ENCODE data around the gene CACNA2D4. TPM values are rescaled to one million over a fixed set of nuclear protein-coding genes. Genes with fewer than 3 reads are reported as not detected.

CACNA2D4 gene
- total and polyA plus RNA-seq, 2 of the 13 experiments (the other 11 are each of a cell fraction or from before 2014, with no cell fraction given): 14.2 to 136 TPM

- TF ChIP-seq ATF5 (CRISPR knock-in tag; IDR thresholded peaks at IDR 0.05; ENCODE audit: low read depth): no peak
- no peak for TF ChIP-seq MED8 (CRISPR knock-in tag; IDR thresholded peaks at IDR 0.05; ENCODE audit: insufficient replicate concordance)
- peak; percentile 84; the same call in 1 of the 2 replicates for TF ChIP-seq MIXL1 (CRISPR knock-in tag; IDR thresholded peaks at IDR 0.05)
- no peak for TF ChIP-seq XRCC5 (optimal IDR thresholded peaks at IDR 0.05; ENCODE audit: low read length)
- no peak for TF ChIP-seq ZNF253 (CRISPR knock-in tag; IDR thresholded peaks at IDR 0.05; ENCODE audit: borderline replicate concordance)
- TF ChIP-seq PHF5A (CRISPR knock-in tag; IDR thresholded peaks at IDR 0.05; ENCODE audit: low read depth, unreplicated experiment): peak; percentile 76
- TF ChIP-seq ISL2 (CRISPR knock-in tag; IDR thresholded peaks at IDR 0.05): peak; percentile 82
- TF ChIP-seq KDM1A (CRISPR knock-in tag; IDR thresholded peaks at IDR 0.05): peak; percentile 59; the same call in 1 of the 2 replicates
- no peak for TF ChIP-seq TOPORS (CRISPR knock-in tag; IDR thresholded peaks at IDR 0.05)
- no peak for TF ChIP-seq SKIL (CRISPR knock-in tag; IDR thresholded peaks at IDR 0.05; ENCODE audit: borderline replicate concordance)
- no peak for TF ChIP-seq TAF15 (IDR thresholded peaks at IDR 0.05; ENCODE audit: low read depth, low read length, poor library complexity, severe bottlenecking)
- peak; percentile 91 for TF ChIP-seq MLX (CRISPR knock-in tag; IDR thresholded peaks at IDR 0.05)
- no peak for TF ChIP-seq SP2 (CRISPR knock-in tag; IDR thresholded peaks at IDR 0.05)
- 0 out of 2 replicates have a peak, but pooled peaks have one; percentile 41 for TF ChIP-seq GFI1 (CRISPR knock-in tag; IDR thresholded peaks at IDR 0.05; ENCODE audit: borderline replicate concordance)
- peak; percentile 83 to 88 for TF ChIP-seq NR2F1 (CRISPR knock-in tag; IDR thresholded peaks at IDR 0.05)
- TF ChIP-seq DMAP1 (CRISPR knock-in tag; IDR thresholded peaks at IDR 0.05): 0 out of 2 replicates have a peak, but pooled peaks have one; percentile 49
- no peak for TF ChIP-seq SKI (IDR thresholded peaks at IDR 0.05; ENCODE audit: partially characterized antibody)
- TF ChIP-seq FOXA3 (CRISPR knock-in tag; IDR thresholded peaks at IDR 0.05): peak; percentile 67
- no peak for TF ChIP-seq PLRG1 (conservative IDR thresholded peaks at IDR 0.05)
- peak; percentile 76 for TF ChIP-seq TEAD3 (CRISPR knock-in tag; optimal IDR thresholded peaks at IDR 0.05; ENCODE audit: borderline replicate concordance)
- no peak for TF ChIP-seq FOXK2 (IDR thresholded peaks at IDR 0.05)
- TF ChIP-seq HOMEZ (CRISPR knock-in tag; IDR thresholded peaks at IDR 0.05; ENCODE audit: low read depth): peak; percentile 95
- TF ChIP-seq FOSL1 (CRISPR knock-in tag; IDR thresholded peaks at IDR 0.05; ENCODE audit: borderline replicate concordance): peak; percentile 93; the same call in 1 of the 2 replicates
- peak; percentile 42; the same call in 1 of the 2 replicates for TF ChIP-seq SIX1 (CRISPR knock-in tag; IDR thresholded peaks at IDR 0.05; ENCODE audit: borderline replicate concordance)
- no peak for TF ChIP-seq ZNF549 (CRISPR knock-in tag; IDR thresholded peaks at IDR 0.05)
- peak; percentile 50; the same call in 1 of the 2 replicates for TF ChIP-seq TBX3 (IDR thresholded peaks at IDR 0.05; ENCODE audit: borderline replicate concordance)
- TF ChIP-seq ZNF317 (CRISPR knock-in tag; IDR thresholded peaks at IDR 0.05): peak; percentile 60; the same call in 1 of the 2 replicates
- peak; percentile 53; the same call in 1 of the 2 replicates for TF ChIP-seq SMYD3 (CRISPR knock-in tag; IDR thresholded peaks at IDR 0.05)
These were observed 157.7 kb downstream of the CACNA2D4 start (continued) for GRCh38 chr12:1760566-1761382.
